HepG2 (cell line): ENCODE measurements around the gene MCF2L. TPM values are rescaled to one million over a fixed set of nuclear protein-coding genes. Genes with fewer than 3 reads are reported as not detected.

Experiments used
- ARNTL ChIP-seq: sonication (generic); formaldehyde crosslinking; IDR thresholded peaks from 2 replicates; pipeline ENCODE4 v1.4.0; 2020; ENCODE audit warnings: mild to moderate bottlenecking, missing genetic modification reagents
- DNMT3B ChIP-seq: conservative IDR thresholded peaks from 2 replicates; pipeline ENCODE4 v1.6.1; 2016; ENCODE audit warnings: missing biosample characterization, control low read depth
- EEA1 ChIP-seq: sonication (generic); formaldehyde crosslinking; IDR thresholded peaks from 2 replicates; pipeline ENCODE4 v1.5.1; 2020; ENCODE audit warnings: mild to moderate bottlenecking, missing genetic modification reagents, borderline replicate concordance
- FOXO1 ChIP-seq: sonication (generic); formaldehyde crosslinking; IDR thresholded peaks from 2 replicates; pipeline ENCODE4 v1.4.0; 2020; ENCODE audit warnings: missing genetic modification reagents
- ISL2 ChIP-seq: sonication (generic); formaldehyde crosslinking; IDR thresholded peaks from 2 replicates; pipeline ENCODE4 v1.5.0; 2020; ENCODE audit warnings: missing genetic modification reagents
- POGZ ChIP-seq: sonication (generic); formaldehyde crosslinking; IDR thresholded peaks from 2 replicates; pipeline ENCODE4 v1.4.0; 2020; ENCODE audit warnings: mild to moderate bottlenecking, missing genetic modification reagents
- ZBTB8A ChIP-seq: sonication (generic); formaldehyde crosslinking; IDR thresholded peaks from 2 replicates; pipeline ENCODE4 v1.4.0; 2020; ENCODE audit warnings: mild to moderate bottlenecking, low read depth, missing genetic modification reagents, borderline replicate concordance
- ZFYVE20 ChIP-seq: sonication (generic); formaldehyde crosslinking; IDR thresholded peaks from 2 replicates; pipeline ENCODE4 v1.8.0; 2023; ENCODE audit warnings: low read depth, mild to moderate bottlenecking, moderate library complexity, missing genetic modification reagents, borderline replicate concordance
- ZNF33A ChIP-seq: sonication (generic); formaldehyde crosslinking; IDR thresholded peaks from 2 replicates; pipeline ENCODE4 v1.5.1; 2020; ENCODE audit warnings: missing genetic modification reagents, mild to moderate bottlenecking, moderate library complexity, borderline replicate concordance
- ZNF431 ChIP-seq: sonication (generic); formaldehyde crosslinking; IDR thresholded peaks from 2 replicates; pipeline ENCODE4 v1.9.0; 2022; ENCODE audit warnings: missing genetic modification reagents, low read depth, mild to moderate bottlenecking, borderline replicate concordance
- ZNF546 ChIP-seq: sonication (generic); formaldehyde crosslinking; conservative IDR thresholded peaks from 2 replicates; pipeline ENCODE4 v1.8.1; 2023; ENCODE audit warnings: mild to moderate bottlenecking, missing genetic modification reagents
- ZNF589 ChIP-seq: sonication (generic); formaldehyde crosslinking; conservative IDR thresholded peaks from 2 replicates; pipeline ENCODE4 v1.8.0; 2022; ENCODE audit warnings: mild to moderate bottlenecking, moderate library complexity, missing genetic modification reagents
- ZZZ3 ChIP-seq: sonication (generic); formaldehyde crosslinking; IDR thresholded peaks from 2 replicates; pipeline ENCODE4 v1.4.0; 2020; ENCODE audit warnings: missing genetic modification reagents, mild to moderate bottlenecking, borderline replicate concordance
- polyA plus RNA-seq, 8 experiments: library from polyadenylated mRNA; depleted of rRNA in 3 of 8; stranded (reverse) in 7 of 8; unstranded in 1 of 8; fragments of >200 nt; fragmentation: Illumina TruSeq in 4 of 8; extraction: Trizol in 4 of 8; gene quantifications; 2 replicates each; pipeline versions ENCODE4 v1.2.1 to v1.2.3, GENCODE V29; 2011 to 2016; ENCODE audit warnings: low read depth in 4 of 8, missing spikeins in 1 of 8, mixed read lengths in 1 of 8; ENCODE audit not compliant: insufficient read depth in 1 of 8
- total RNA-seq, 5 experiments: library from RNA; depleted of rRNA; stranded (reverse); fragments of >200 nt; fragmentation: Illumina TruSeq; extraction: Trizol; gene quantifications; 2 replicates each; pipeline ENCODE4 v1.2.3, GENCODE V29; 2016; ENCODE audit warnings: low read depth in 1 of 5
- TF ChIP-seq, protein P1 (sequence below): sonication (generic); formaldehyde crosslinking; IDR thresholded peaks from 2 replicates; pipeline ENCODE4 v1.4.0; 2020; ENCODE audit warnings: missing genetic modification reagents, mild to moderate bottlenecking, borderline replicate concordance
- TF ChIP-seq, protein P2 (sequence below): sonication (generic); formaldehyde crosslinking; conservative IDR thresholded peaks from 2 replicates; pipeline ENCODE4 v1.8.0; 2022; ENCODE audit warnings: missing genetic modification reagents
- TF ChIP-seq, protein P3 (sequence below), 2 experiments: sonication (generic) in 1 of 2; formaldehyde crosslinking in 1 of 2; IDR thresholded peaks; 2 replicates each; pipeline versions ENCODE4 v1.5.1 to v1.6.1; 2011 to 2020; ENCODE audit warnings: borderline replicate concordance in 1 of 2, low read depth in 1 of 2, low read length in 1 of 2, mild to moderate bottlenecking in 1 of 2, missing genetic modification reagents in 1 of 2, moderate library complexity in 1 of 2
- TF ChIP-seq, protein P4 (sequence below): sonication (generic); formaldehyde crosslinking; IDR thresholded peaks from 2 replicates; pipeline ENCODE4 v1.4.0; 2020; ENCODE audit warnings: missing genetic modification reagents
- TF ChIP-seq, protein P5 (sequence below): sonication (generic); formaldehyde crosslinking; IDR thresholded peaks from 2 replicates; pipeline ENCODE4 v1.4.0; 2020; ENCODE audit warnings: missing genetic modification reagents

Gene MCF2L
- total and polyA plus RNA-seq, 2 of the 13 experiments (the other 11 are each of a cell fraction or from before 2014, with no cell fraction given), result 19.4 to 28.4 TPM

DNA sequence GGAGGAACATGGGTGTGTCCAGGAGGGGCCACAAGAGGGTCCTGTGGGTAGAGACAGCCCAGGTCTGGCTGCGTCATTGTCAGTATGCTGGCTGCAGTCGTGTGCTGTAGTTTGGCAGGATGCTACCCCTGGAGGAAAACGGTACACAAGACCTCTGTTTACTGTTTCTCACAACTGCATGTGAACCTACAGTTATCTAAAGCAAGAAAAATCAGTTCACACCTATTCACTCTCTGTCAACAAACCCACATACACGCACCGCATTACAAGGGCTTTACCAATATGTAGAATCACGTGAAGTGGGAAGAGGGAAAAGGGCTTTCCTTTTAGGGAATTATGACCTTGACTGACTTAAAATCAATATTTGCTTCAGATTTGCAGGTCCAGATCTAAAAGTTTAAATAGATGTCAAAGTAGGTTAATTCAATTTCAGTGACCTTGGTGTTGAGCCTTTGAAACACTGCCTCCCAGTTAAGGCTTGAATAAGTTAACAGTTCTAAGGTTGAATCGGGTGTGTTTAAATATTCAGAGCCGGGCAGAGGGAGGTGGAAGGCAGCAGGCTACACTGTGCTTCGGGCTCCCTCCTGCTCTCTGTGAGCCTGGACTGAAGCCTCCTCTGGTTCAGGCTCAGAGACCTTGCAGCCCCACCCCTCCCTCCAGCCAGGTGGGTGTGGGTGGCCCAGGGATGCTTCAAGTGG lies 17.2 kb upstream of the MCF2L start (continued):
- TF ChIP-seq, protein P1, sequence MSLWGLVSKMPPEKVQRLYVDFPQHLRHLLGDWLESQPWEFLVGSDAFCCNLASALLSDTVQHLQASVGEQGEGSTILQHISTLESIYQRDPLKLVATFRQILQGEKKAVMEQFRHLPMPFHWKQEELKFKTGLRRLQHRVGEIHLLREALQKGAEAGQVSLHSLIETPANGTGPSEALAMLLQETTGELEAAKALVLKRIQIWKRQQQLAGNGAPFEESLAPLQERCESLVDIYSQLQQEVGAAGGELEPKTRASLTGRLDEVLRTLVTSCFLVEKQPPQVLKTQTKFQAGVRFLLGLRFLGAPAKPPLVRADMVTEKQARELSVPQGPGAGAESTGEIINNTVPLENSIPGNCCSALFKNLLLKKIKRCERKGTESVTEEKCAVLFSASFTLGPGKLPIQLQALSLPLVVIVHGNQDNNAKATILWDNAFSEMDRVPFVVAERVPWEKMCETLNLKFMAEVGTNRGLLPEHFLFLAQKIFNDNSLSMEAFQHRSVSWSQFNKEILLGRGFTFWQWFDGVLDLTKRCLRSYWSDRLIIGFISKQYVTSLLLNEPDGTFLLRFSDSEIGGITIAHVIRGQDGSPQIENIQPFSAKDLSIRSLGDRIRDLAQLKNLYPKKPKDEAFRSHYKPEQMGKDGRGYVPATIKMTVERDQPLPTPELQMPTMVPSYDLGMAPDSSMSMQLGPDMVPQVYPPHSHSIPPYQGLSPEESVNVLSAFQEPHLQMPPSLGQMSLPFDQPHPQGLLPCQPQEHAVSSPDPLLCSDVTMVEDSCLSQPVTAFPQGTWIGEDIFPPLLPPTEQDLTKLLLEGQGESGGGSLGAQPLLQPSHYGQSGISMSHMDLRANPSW (CRISPR knock-in tag), result peak; percentile 92; the same call in 1 of the 2 replicates
- TF ChIP-seq ISL2 (CRISPR knock-in tag), result peak; percentile 90
- TF ChIP-seq, protein P2, sequence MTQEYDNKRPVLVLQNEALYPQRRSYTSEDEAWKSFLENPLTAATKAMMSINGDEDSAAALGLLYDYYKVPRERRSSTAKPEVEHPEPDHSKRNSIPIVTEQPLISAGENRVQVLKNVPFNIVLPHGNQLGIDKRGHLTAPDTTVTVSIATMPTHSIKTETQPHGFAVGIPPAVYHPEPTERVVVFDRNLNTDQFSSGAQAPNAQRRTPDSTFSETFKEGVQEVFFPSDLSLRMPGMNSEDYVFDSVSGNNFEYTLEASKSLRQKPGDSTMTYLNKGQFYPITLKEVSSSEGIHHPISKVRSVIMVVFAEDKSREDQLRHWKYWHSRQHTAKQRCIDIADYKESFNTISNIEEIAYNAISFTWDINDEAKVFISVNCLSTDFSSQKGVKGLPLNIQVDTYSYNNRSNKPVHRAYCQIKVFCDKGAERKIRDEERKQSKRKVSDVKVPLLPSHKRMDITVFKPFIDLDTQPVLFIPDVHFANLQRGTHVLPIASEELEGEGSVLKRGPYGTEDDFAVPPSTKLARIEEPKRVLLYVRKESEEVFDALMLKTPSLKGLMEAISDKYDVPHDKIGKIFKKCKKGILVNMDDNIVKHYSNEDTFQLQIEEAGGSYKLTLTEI (CRISPR knock-in tag), result no peak
- 0 out of 2 replicates have a peak, but pooled peaks have one; percentile 34 for TF ChIP-seq DNMT3B (CRISPR knock-in tag)
- TF ChIP-seq ZZZ3, result no peak
- TF ChIP-seq ARNTL (CRISPR knock-in tag), result peak; percentile 88
- no peak for TF ChIP-seq ZNF33A (CRISPR knock-in tag)
- TF ChIP-seq ZNF431, result peak; percentile 79; the same call in 1 of the 2 replicates
- TF ChIP-seq ZNF546 (CRISPR knock-in tag), result no peak
- TF ChIP-seq, protein P3, sequence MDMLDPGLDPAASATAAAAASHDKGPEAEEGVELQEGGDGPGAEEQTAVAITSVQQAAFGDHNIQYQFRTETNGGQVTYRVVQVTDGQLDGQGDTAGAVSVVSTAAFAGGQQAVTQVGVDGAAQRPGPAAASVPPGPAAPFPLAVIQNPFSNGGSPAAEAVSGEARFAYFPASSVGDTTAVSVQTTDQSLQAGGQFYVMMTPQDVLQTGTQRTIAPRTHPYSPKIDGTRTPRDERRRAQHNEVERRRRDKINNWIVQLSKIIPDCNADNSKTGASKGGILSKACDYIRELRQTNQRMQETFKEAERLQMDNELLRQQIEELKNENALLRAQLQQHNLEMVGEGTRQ (IDR thresholded peaks at IDR 0.05; ENCODE audit: low read depth, low read length), result peak; percentile 68
- TF ChIP-seq, protein P3 (CRISPR knock-in tag; IDR thresholded peaks at IDR 0.05; ENCODE audit: borderline replicate concordance), result peak; percentile 93
- TF ChIP-seq FOXO1 (CRISPR knock-in tag), result peak; percentile 71
- TF ChIP-seq, protein P4, sequence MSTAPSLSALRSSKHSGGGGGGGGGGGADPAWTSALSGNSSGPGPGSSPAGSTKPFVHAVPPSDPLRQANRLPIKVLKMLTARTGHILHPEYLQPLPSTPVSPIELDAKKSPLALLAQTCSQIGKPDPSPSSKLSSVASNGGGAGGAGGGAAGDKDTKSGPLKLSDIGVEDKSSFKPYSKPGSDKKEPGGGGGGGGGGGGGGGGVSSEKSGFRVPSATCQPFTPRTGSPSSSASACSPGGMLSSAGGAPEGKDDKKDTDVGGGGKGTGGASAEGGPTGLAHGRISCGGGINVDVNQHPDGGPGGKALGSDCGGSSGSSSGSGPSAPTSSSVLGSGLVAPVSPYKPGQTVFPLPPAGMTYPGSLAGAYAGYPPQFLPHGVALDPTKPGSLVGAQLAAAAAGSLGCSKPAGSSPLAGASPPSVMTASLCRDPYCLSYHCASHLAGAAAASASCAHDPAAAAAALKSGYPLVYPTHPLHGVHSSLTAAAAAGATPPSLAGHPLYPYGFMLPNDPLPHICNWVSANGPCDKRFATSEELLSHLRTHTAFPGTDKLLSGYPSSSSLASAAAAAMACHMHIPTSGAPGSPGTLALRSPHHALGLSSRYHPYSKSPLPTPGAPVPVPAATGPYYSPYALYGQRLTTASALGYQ (CRISPR knock-in tag), result peak; percentile 82
- no peak for TF ChIP-seq EEA1 (CRISPR knock-in tag)
- 0 out of 2 replicates have a peak, but pooled peaks have one; percentile 25 for TF ChIP-seq ZNF589
- 0 out of 2 replicates have a peak, but pooled peaks have one; percentile 34 for TF ChIP-seq POGZ (CRISPR knock-in tag)
- TF ChIP-seq, protein P5, sequence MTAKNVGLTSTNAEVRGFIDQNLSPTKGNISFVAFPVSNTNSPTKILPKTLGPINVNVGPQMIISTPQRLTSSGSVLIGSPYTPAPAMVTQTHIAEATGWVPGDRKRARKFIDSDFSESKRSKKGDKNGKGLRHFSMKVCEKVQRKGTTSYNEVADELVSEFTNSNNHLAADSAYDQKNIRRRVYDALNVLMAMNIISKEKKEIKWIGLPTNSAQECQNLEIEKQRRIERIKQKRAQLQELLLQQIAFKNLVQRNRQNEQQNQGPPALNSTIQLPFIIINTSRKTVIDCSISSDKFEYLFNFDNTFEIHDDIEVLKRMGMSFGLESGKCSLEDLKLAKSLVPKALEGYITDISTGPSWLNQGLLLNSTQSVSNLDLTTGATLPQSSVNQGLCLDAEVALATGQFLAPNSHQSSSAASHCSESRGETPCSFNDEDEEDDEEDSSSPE (CRISPR knock-in tag), result peak; percentile 66
- no peak for TF ChIP-seq ZBTB8A (CRISPR knock-in tag)
- TF ChIP-seq ZFYVE20, result no peak
